MM.1S (cell line): ENCODE measurements around the gene TMEM132D.

Source experiments
- DNase-seq: peaks from one replicate; pipeline ENCODE4 v3.0.0-alpha.2; 2015
- H2AFZ ChIP-seq: fragments of 300-600 bp; sonication (generic); 2 replicates; pipeline ENCODE4 v1.6.0; 2016; ENCODE audit warnings: antibody characterized with exemption, low read length
- H3F3A ChIP-seq: fragments of 300-600 bp; sonication (generic); 2 replicates; pipeline ENCODE4 v1.6.1; 2016; ENCODE audit warnings: mild to moderate bottlenecking, antibody characterized with exemption, low read length, moderate library complexity, mixed read lengths; ENCODE audit not compliant: insufficient read depth
- H3K27ac ChIP-seq: fragments of 300-600 bp; sonication (generic); 2 replicates; pipeline ENCODE4 v1.5.1; 2016; ENCODE audit warnings: mild to moderate bottlenecking, low read length
- H3K27me3 ChIP-seq: fragments of 300-600 bp; sonication (generic); replicated peaks from 2 replicates; pipeline ENCODE4 v1.6.0; 2016; ENCODE audit warnings: low read length; ENCODE audit not compliant: insufficient read depth
- H3K36me3 ChIP-seq: fragments of 300-600 bp; sonication (generic); replicated peaks from 2 replicates; pipeline ENCODE4 v1.6.1; 2016; ENCODE audit warnings: mild to moderate bottlenecking, low read length, mixed read lengths; ENCODE audit not compliant: insufficient read depth
- H3K4me1 ChIP-seq: fragments of 300-600 bp; sonication (generic); 2 replicates; pipeline ENCODE4 v1.6.1; 2016; ENCODE audit warnings: low read length, mixed read lengths
- H3K4me2 ChIP-seq: fragments of 300-600 bp; sonication (generic); 2 replicates; pipeline ENCODE4 v1.6.0; 2016; ENCODE audit warnings: low read depth, low read length
- H3K4me3 ChIP-seq: fragments of 300-600 bp; sonication (generic); 2 replicates; pipeline ENCODE4 v1.5.1; 2016; ENCODE audit warnings: low read length, mixed read lengths
- H3K79me2 ChIP-seq: fragments of 300-600 bp; sonication (generic); 2 replicates; pipeline ENCODE4 v1.6.1; 2016; ENCODE audit warnings: mixed run types, low read length, mixed read lengths
- H3K9ac ChIP-seq: fragments of 300-600 bp; sonication (generic); 2 replicates; pipeline ENCODE4 v1.6.1; 2016; ENCODE audit warnings: low read length, mixed read lengths
- H3K9me2 ChIP-seq: fragments of 300-600 bp; sonication (generic); replicated peaks from 2 replicates; pipeline ENCODE4 v1.6.1; 2016; ENCODE audit warnings: mild to moderate bottlenecking, low read length, mixed read lengths; ENCODE audit not compliant: insufficient read depth
- H3K9me3 ChIP-seq: fragments of 300-600 bp; sonication (generic); replicated peaks from 2 replicates; pipeline ENCODE4 v1.6.1; 2016; ENCODE audit warnings: mild to moderate bottlenecking, low read length, mixed read lengths; ENCODE audit not compliant: insufficient read depth
- H4K20me1 ChIP-seq: fragments of 300-600 bp; sonication (generic); 2 replicates; pipeline ENCODE4 v1.6.1; 2016; ENCODE audit warnings: mild to moderate bottlenecking, low read length, moderate library complexity, mixed read lengths; ENCODE audit not compliant: insufficient read depth
- CTCF ChIP-seq: fragments of 300-600 bp; sonication (generic); IDR thresholded peaks from 2 replicates; pipeline ENCODE4 v1.5.1; 2016; ENCODE audit warnings: antibody characterized with exemption, low read length, mixed read lengths
- EZH2 ChIP-seq: fragments of 300-600 bp; sonication (generic); optimal IDR thresholded peaks from 2 replicates; pipeline ENCODE3; 2017; ENCODE audit warnings: low read depth, mild to moderate bottlenecking, antibody characterized with exemption, low read length, mixed read lengths
- EZH2phosphoT487 ChIP-seq: fragments of 300-600 bp; sonication (generic); IDR thresholded peaks from 2 replicates; pipeline ENCODE4 v1.6.1; 2018; ENCODE audit warnings: antibody characterized with exemption, low read length

The TMEM132D gene

GRCh38 chr12:129675496-129675895 lies 228.3 kb downstream of the TMEM132D start:
- no peak overlapping the region for H3K4me3 ChIP-seq
- no peak overlapping the region for H3K9ac ChIP-seq
- no peaks in the 10 kb centered on the region for H4K20me1 ChIP-seq
- DNase-seq, result no peak
- H3K9me2 ChIP-seq, result no peaks in the 10 kb centered on the region
- no peak overlapping the region for H3K4me2 ChIP-seq
- H3F3A ChIP-seq, result no peaks in the 10 kb centered on the region
- no peak for TF ChIP-seq EZH2phosphoT487
- no peak for TF ChIP-seq EZH2
- TF ChIP-seq CTCF, result no peak
- H3K36me3 ChIP-seq, result no peaks in the 10 kb centered on the region
- no peak overlapping the region for H3K27ac ChIP-seq
- H3K27me3 ChIP-seq, result no peaks in the 10 kb centered on the region
- no peaks in the 10 kb centered on the region for H3K79me2 ChIP-seq
- H3K9me3 ChIP-seq, result no peaks in the 10 kb centered on the region
- no peaks in the 10 kb centered on the region for H3K4me1 ChIP-seq
- no peak overlapping the region for H2AFZ ChIP-seq

- no peak overlapping the region for H2AFZ ChIP-seq
- no peak overlapping the region for H3K4me3 ChIP-seq
- no peaks in the 10 kb centered on the region for H3K79me2 ChIP-seq
- H3K9ac ChIP-seq, result no peak overlapping the region
- DNase-seq, result no peak
- H3K4me2 ChIP-seq, result no peak overlapping the region
- no peaks in the 10 kb centered on the region for H3F3A ChIP-seq
- H3K9me2 ChIP-seq, result no peaks in the 10 kb centered on the region
- H3K9me3 ChIP-seq, result no peaks in the 10 kb centered on the region
- no peaks in the 10 kb centered on the region for H3K27me3 ChIP-seq
- TF ChIP-seq EZH2phosphoT487, result no peak
- no peak for TF ChIP-seq CTCF
- no peak for TF ChIP-seq EZH2
- H3K4me1 ChIP-seq, result no peaks in the 10 kb centered on the region
- no peaks in the 10 kb centered on the region for H3K36me3 ChIP-seq
- no peaks in the 10 kb centered on the region for H4K20me1 ChIP-seq
- no peak overlapping the region for H3K27ac ChIP-seq
Measured at GRCh38 chr12:129673806-129674205, 230.0 kb downstream of the TMEM132D start.

- Histone ChIP-seq H3K4me3 (no peak overlapping the region), H3K9ac (no peak overlapping the region), H2AFZ (no peak overlapping the region), H3K27ac (no peak overlapping the region), H3K9me2 (no peaks in the 10 kb centered on the region), H3F3A (no peaks in the 10 kb centered on the region), H3K4me1 (no peaks in the 10 kb centered on the region), H4K20me1 (no peaks in the 10 kb centered on the region), H3K9me3 (no peaks in the 10 kb centered on the region), H3K27me3 (no peaks in the 10 kb centered on the region), H3K36me3 (no peaks in the 10 kb centered on the region), H3K4me2 (no peak overlapping the region), H3K79me2 (no peaks in the 10 kb centered on the region)
- no peak for DNase-seq
- TF ChIP-seq EZH2phosphoT487, result no peak
- no peak for TF ChIP-seq EZH2
- TF ChIP-seq CTCF, result no peak
Measured at GRCh38 chr12:129672110-129672509, 231.7 kb downstream of the TMEM132D start.
